Stimulated activated CD4-positive, alpha-beta T cell treated with anti-CD3 and anti-CD28 coated beads, Interleukin-1b, Interleukin-23, amount 100 ng/mL, for 4 hours (primary cell): ENCODE measurements around the gene B3GAT3.
A peak's percentile ranks its signal among the peaks of the same experiment; 100 is the strongest.
"Not testable (repeated sequence)": the region's sequence is repeated elsewhere in the genome, so short reads cannot be mapped to it uniquely, and the experiment has no call there.

Experiments used
- DNase-seq, 2 donors: peaks; one replicate each; pipeline ENCODE4 v3.0.0-alpha.2; 2020; ENCODE audit warnings: low read depth in 2 of 2

The B3GAT3 gene

DNA sequence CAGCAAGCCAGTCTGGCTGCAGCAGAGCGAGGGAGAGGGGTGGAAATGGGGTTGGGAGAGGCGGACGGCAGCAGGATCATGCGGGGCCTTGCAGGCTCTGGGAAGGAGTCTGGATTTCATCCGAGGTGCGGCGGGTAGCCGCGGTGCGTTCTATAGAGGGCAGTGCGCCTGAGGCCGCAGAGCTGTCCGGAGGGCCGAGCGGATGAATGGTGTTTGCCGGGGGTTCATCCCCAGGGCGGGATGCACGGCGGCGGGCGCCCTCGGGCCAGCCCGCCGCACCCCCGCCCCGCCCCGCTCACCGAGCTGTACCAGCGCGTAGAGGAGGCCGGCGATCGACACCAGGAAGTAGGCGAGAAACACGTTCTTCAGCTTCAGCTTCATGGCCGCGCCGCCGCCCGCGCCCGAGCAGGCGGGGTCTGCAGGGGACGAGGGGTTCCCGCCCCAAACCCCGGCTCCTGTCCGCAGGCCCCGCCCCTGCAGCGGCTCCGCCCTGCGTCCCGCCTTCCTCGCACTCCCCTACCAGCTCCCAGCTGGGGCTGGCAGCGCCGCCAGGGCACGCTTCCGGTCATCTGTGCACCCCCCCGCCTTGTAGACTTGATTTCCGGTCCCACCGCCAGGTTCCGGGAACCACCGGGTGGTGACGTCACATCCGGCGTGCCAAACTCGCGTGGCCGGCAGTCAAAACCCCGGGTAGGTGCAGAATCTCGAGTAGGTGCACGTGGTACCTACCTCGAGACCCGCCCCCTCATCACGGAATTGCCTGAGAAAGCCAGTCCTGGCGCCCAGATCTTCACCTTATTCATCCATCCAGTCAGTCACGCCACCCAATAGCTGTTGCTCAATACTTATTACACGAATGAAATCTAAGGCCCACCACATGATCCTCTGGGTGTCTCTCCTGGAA lies at the start of gene B3GAT3:
Gene B3GAT3, minus strand, starts transcription at position 420 of the 904 bp plus-strand sequence. Its CDS starts 39 bp downstream, at position 381.
- DNase-seq: peak; percentile 92 to 96

DNA sequence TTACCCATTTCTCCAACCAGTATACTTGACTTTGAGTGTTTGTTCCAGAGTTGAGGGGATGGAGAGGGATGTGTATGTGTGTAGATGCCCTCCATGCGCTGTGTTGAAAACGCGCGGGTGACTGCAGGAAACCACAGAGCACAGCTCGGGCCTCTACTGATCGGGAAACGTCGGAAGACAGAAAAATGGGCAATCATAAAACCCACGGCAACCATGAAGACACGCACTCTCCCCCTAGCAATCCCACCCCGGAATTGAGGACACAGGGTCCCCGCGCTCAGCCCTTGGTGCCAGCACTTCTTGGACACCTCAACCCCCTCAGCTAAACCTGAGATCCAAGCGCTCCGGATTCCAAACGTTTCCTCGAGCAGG lies 49.4 kb upstream of the B3GAT3 start:
- no peak for DNase-seq

DNA sequence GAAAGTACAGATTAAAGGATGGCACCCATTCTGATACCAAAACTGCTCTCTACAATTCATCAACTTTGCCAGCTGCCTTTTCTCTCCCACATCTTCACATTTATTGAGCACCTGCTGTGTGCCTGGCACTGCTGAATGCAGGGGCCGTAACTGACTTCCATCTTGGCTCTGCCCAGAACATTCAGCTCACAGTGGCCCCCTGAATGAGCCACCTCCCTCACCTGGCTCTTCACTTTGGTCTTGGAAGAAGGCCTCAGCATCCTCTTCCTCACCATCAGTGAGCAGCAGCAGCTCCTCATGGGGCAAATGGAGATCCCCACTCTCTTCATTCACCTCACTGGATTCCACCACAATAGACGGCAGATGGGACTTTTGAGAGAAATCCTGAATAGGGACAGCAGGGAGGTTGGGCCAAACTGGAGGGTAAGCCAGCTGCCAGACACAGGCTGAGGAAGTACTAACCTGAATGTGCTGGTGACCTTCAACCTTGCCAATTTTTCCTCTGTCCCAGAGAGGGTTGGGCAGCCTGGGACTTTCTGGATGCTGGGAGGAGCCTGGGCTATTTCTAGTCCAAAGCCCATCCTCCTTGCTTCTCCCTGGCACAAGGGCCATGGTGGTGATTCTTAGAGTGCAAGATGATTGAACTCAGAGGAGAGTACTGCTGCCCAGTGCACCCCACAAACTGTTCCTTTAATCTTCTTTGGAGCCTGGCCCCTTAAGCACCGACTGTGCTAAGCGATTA lies 47.8 kb upstream of the B3GAT3 start:
- no peak for DNase-seq

DNA sequence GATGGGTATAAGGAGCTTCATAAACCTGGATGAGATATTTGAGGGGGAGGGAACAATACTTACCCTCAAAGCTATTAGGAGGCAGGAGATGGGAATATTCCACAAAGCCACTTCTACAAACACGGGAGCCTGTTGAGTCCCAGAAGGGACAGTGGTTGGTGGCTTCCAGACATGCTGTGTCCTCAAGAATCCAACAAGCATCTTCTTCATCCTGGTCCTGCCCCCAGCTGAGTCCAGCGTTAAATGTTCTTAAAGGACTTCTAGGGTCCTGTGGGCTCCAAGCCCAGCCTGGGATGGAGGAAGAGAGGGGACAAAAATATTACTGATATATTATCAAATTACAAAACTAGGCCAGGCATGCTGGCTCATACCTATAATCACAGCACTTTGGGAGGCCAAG lies 45.7 kb upstream of the B3GAT3 start:
- no peak for DNase-seq

DNA sequence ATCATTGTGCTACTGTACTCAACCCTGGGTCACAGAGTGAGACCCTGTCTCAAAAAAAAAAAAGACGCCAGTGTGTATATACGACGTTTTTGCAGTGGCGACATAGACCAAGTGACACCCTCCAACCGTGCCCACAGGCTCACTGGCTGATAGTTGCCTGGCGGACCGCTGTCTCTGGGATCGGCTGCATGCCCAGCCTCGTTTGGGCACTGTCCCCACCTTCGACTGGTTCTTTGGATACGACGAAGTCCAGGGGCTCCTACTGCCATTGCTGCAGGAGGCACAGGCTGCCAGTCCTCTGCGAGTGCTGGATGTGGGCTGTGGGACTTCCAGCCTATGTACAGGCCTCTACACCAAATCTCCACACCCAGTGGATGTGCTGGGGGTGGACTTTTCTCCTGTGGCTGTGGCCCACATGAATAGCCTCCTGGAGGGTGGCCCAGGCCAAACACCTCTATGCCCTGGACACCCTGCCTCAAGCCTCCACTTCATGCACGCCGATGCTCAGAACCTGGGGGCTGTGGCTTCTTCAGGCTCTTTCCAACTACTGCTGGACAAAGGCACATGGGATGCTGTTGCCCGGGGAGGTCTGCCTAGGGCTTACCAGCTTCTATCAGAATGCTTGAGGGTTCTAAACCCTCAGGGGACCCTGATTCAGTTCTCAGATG lies 44.6 kb upstream of the B3GAT3 start:
- no peak for DNase-seq

DNA sequence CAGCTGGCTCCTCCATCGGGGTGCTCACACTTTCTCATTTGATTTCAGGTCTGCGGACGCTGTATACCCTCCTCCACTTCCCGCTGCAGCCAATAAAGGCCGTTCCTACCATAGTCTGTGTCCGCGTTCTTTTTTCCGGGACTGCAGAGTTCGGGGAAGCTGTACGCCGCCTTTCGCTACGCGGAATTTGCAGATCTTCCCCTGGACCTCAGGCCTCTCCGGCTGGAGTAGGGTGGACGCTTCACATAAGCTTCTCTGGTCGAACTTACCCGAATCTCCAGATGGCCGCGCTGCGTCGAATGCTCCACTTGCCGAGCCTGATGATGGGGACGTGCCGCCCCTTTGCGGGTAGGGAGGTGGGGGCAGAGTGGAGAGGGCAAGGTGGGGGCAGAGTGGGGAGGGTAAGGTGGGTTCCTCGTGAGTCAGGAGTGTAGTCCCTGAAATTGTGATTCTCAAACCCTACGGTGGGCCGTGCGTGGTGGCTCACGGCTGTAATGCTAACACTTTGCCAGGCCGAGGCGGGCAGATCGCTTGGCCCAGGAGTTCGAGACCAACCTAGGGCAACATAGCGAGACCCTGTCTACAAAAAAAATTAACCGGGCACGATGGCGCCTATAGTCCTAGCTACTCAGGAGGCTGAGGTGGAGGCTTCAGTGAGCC lies 43.9 kb upstream of the B3GAT3 start:
- DNase-seq: peak; percentile 51 to 53

DNA sequence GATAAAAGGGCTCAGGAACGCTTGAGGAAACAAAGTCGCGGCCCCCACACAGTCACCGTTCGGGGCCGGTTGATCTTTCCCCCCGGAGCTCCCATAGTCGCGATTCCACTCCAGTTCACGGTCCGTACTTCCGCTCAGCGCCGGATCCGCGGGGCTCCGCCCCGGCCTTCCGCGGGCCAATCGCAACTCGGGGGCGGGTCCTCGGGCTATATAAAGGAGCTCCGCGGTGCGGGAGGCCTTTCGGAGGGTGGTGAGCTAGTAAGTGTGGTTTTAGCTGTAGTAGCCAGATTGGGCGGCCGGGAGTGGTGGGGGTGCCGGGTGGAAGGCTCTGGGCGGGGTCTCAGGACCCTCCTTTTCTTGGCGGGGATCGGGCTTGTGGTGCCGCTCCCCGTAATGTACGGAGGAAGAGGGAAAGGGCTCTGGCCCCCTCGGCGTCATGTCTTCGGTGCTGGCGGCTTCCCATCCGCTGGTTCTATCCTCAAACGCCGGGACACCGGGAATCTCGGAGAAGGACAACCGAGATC lies 43.4 kb upstream of the B3GAT3 start, which contains the start of the genes C11orf98 and CSKMT:
Gene C11orf98, minus strand, starts transcription at position 136 of the 524 bp plus-strand sequence. Its CDS starts 41 bp downstream, at position 95.
Gene CSKMT, plus strand, starts transcription at position 238 of the 524 bp plus-strand sequence. CDS start 568 bp downstream, outside the sequence.
- DNase-seq: peak; percentile 94 to 97

DNA sequence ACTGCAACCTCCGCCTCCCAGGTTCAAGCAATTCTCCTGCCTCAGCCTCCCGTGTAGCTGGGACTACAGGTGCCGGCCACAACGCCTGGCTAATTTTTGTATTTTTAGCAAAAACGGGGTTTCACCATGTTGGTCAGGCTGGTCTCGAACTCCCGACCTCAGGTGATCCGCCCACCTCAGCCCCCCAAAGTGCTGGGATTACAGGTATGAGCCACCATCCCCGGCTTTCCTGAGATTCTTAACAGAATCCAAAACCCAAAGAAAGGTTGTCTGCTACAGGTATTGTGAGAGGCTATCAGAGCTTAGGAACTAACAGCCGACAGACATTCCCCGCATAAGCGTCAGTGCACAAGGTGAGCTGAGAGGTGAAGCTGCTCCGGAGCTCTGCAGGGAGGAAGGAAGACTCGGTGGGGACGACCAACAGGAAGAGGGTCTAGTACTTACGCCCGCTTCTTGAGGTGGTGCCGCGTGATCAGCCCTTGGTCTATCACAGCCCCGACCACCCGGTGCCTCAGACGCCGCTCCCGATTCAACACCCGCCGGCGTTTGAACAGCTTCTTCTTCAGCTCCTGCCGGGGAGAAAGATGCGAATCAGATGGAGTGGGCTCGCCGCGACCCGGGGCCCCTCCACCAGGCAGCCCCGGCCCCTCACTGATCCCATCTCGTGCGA lies 42.8 kb upstream of the B3GAT3 start:
- peak; percentile 33 to 38 for DNase-seq

DNA sequence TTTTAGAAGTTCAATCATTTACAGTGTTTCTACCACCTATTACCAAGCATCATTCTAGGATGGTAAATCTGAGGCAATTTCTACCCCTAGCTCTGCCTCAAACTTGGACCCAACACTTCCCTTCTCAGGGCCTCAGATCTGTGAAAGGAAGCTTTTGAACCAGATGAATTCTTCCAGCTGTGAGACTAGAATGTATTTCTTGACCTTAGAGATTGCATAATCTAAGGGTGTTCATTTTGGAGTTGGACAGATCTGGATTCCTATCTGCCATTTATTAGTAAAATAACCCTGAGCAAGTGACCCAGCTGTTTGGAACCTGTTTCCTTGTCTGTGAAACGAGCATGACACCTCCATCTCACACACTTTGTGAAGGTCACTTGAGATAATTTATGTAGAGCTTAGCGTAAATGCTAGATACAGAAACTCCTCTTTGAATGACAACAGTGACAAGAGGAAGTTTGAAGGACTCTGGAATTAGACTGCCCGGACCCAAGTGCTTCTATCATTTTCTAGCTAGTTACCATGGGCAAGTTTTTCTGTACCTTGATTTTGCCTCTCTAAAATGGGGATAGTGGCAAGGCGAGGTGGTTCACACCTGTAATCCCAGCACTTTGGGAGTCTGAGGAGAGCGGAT lies 35.1 kb upstream of the B3GAT3 start:
- no peak for DNase-seq

DNA sequence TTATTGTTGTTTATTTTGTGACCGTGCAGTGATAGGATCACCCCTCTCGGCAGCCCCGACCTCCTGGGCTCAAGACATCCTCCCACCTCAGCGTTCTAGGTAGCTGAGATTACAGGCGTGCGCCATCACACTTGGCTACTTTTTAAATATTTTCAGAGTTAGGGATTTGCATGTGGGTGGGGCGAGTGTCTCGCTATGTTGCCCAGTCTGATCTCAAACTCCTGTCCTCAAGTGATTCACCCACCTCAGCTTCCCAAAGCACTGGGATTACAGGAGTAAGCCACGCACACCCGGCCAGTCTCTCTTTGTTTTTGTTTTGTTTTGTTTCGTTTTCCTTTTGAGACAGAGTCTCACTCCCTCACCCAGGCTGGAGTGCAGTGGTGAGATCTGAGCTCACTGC lies 32.5 kb upstream of the B3GAT3 start:
- DNase-seq: no peak

DNA sequence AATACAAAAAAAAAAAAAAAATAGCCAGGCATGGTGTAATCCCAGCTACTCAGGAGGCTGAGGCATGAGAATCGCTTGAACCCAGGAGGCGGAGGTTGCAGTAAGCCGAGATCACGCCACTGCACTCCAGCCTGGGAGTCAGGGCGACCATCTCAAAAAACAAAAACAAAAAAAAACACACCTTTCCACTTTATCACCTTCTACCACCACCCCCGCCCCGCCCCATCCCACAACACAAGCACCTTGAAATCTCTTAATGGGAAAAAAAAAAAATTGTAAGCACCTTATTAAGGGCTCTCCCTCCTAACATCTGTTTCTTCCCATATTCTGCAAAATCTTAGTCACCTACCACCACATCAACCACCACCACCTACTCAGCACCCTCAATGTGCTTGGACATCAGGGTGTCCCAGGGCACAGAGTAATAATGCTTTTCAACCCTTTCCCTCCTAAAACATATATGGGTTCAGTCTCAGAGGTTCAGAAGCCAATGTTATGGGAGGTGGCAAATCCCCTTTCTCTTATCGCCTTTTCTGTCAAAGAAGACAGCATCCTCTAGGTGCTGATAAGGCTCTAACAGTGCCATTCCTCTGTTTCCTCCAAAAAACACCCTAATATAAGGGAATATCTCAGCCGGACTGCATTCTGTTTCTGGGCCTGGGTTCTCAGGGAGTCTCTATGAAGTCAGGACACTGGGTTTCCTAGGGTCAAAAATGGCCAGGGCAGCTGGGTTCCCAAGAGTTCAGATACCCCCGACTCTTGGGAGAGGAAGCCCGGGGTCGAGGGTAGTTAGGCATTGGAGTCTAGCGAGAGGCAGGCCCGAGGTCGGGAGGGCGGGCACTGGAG lies 30.6 kb upstream of the B3GAT3 start:
- no peak for DNase-seq

DNA sequence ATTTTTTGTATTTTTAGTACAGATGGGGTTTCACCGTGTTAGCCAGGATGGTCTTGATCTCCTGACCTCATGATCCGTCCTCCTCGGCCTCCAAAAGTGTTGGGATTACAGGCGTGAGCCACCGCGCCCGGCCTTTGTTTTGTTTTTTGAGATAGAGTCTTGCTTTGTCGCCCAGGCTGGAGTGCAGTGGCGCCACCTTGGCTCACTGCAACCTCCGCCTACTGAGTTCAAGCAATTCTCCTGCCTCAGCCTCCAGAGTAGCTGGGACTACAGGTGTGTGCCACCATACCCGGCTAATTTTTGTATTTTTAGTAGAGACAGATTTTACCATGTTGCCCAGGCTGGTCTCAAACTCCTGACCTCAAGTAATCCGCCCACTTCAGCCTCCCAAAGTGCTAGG lies 28.5 kb upstream of the B3GAT3 start:
- DNase-seq: not testable (repeated sequence)

DNA sequence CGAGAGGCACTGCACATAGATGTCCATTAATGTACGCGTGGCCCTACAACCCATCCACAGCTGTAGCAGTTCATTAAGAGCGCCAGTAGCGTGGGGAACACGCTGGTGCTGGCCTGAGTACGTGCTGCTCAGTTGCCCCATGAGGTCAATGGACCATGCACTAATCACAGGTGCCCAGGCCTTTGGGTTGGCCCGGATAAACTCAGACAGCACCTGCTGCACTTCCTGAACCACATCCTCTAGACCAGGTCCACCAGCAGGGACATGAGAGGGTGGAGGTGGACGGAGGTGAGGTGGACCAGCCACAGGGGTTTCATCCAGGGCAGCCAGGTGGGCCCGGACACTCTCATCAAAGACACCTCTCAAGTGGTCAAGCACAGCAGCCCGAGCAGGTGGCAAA lies 27.7 kb upstream of the B3GAT3 start:
- no peak for DNase-seq

DNA sequence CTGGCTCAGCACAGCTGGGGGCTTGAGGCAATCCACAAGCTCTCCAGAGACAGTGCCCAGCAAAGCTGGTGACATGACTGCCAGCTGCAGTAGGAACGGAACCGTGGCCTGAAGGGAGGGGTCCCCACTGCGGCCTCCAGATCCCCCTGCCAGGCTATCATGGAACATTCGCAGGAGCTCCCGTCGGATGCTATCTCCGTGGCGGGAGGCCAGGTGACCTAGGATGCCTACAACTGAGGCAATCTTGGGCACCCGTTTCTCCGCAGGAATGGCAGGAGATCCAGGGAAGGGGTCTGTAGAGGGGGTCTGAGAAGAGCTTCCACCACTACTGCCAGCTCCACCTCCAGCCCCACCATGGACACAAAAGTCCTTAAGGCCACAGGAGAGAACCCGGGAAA lies 27.2 kb upstream of the B3GAT3 start:
- no peak for DNase-seq

DNA sequence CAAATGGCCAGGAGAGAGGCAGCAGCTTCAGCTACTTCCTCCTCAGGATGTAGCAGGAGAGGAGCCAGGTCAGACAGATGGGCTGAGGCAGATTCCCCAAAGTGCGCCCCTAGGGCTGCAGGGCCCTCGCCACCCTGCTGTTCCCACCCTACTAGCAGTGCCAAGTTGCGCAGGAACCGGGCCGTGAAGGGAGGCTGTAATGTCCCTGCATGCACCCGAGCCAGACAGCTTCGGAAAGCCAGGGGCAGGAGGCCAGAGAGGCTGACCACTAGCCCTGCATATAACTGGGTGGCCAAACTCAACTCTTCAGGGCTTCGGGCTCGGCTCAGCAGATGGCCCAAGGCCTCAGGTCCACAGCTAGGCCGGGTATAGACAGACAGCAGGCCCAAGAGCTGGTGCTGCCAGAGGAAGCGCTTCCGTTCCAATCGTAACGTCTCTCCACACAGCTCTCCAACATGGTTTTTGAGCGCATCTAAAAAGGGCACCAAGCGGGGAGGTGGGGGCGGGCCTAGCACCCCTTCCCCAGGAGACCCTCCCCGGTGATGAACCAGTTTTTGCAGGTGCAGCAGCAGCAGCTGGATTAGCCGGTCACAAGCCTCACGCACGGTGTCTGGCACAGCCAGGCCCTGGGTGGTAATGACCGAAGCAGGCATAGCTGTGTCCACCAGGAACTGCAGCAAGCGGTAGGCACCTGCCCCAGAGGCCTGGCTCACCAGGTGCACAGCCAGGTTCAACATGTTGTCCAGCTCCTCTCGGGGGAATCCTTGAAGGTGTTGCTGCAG lies 26.6 kb upstream of the B3GAT3 start:
- no peak for DNase-seq

DNA sequence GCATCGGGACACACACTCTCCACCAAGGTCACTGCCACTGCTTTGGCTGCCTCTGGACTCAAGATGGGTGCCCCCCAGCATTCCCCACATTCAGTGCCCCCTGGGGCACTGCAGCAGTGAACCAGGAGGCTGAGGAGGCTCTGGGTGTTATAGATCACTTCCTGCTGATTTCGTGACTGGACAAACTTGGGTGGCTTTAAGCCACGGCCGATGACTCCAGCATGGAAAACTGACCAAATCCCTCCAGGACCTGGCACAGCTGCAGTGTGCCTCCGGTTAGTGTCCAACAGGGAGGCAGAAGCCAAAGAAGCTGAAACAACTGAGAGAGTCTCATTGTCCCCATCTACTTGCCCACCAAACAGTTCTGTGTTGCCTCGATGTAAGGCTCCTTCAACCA lies 25.8 kb upstream of the B3GAT3 start:
- DNase-seq: no peak

DNA sequence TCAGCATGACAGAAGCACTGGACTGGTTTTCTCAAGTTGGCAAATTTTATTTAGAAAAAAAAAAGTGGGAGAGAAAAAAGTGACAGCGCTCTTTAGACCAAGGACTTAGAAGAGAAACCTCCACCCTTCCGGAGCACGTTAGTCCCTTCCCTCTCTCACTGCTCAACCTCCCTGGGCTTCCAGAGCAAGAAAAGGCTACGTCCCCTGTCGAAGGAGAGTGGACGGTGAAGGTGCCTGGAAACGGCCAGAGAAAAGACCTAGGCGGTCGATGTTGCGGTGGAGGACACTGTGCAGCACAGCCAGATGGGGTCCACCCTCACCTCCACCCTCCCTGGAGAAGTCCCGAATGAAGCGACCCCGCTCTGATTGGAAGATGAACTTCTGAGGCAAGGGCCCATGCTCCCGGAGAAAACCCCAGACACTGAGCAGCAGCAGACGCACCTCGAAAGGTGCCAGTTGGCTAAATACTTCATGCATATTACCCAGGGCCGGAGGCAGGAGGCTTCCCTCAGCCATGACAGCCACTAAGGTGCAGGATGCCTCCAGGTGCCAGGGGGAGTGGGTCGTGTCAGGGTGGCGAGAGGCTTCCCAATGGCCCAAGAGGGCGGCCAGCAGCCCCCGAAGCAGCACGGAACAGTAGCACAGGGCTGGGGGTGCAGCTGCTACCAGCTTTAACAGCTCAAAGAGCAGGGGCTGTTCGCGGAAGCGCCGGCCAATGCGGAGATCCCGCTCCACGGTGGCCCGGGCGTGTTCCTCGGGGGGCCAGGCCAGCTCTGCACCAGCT lies 25.2 kb upstream of the B3GAT3 start:
- DNase-seq: no peak
